Chondrocyte (in vitro differentiated cells): ENCODE measurements around the gene RHOB. TPM values are rescaled to one million over a fixed set of nuclear protein-coding genes. Genes with fewer than 3 reads are reported as not detected.

Experiments used
- DNase-seq: peaks from one replicate; pipeline ENCODE4 v3.0.0; 2021; ENCODE audit warnings: mixed read lengths, low spot score
- H3K27ac Mint-ChIP-seq: one replicate; pipeline ENCODE4 v1.8.0; 2021; ENCODE audit warnings: mild to moderate bottlenecking, moderate library complexity, mixed read lengths; ENCODE audit not compliant: unreplicated experiment
- H3K27me3 Mint-ChIP-seq: 2 replicates; pipeline ENCODE4 v1.8.0; 2021; ENCODE audit warnings: low read depth, mixed read lengths
- H3K36me3 Mint-ChIP-seq: 2 replicates; pipeline ENCODE4 v1.8.0; 2021; ENCODE audit warnings: low read depth, mixed read lengths
- H3K4me1 Mint-ChIP-seq: 2 replicates; pipeline ENCODE4 v1.8.0; 2021; ENCODE audit warnings: low read depth, mild to moderate bottlenecking, mixed read lengths
- H3K4me3 Mint-ChIP-seq: one replicate; pipeline ENCODE4 v1.8.0; 2021; ENCODE audit warnings: mild to moderate bottlenecking, moderate library complexity, mixed read lengths; ENCODE audit not compliant: unreplicated experiment
- H3K9me3 Mint-ChIP-seq: 2 replicates; pipeline ENCODE4 v1.8.0; 2021; ENCODE audit warnings: low read depth, mixed read lengths
- total RNA-seq: library from RNA; stranded (reverse); gene quantifications from 3 replicates; pipeline ENCODE4 v1.2.1, GENCODE V29; 2021
- TF ChIP-seq, protein P1 (sequence below): fragments of 200-600 bp; sonication (generic); IDR thresholded peaks from 2 replicates; pipeline ENCODE4 v1.5.0; 2021; ENCODE audit warnings: antibody characterized with exemption, mild to moderate bottlenecking, moderate library complexity

Gene RHOB
- total RNA-seq, 1 donor from 2014 or later, result 191 TPM

GRCh38 chr2:20451761-20452499 is 5.1 kb downstream of the RHOB start:
- peak overlapping the region; percentile 46 for H3K27ac Mint-ChIP-seq
- no peak for DNase-seq
- no peaks in the 10 kb centered on the region for H3K9me3 Mint-ChIP-seq
- H3K36me3 Mint-ChIP-seq, result peaks cover 19% of the 10 kb centered on the region
- no peak overlapping the region for H3K4me3 Mint-ChIP-seq
- H3K4me1 Mint-ChIP-seq, result peaks cover 40% of the 10 kb centered on the region
- H3K27me3 Mint-ChIP-seq, result no peaks in the 10 kb centered on the region
- TF ChIP-seq, protein P1, sequence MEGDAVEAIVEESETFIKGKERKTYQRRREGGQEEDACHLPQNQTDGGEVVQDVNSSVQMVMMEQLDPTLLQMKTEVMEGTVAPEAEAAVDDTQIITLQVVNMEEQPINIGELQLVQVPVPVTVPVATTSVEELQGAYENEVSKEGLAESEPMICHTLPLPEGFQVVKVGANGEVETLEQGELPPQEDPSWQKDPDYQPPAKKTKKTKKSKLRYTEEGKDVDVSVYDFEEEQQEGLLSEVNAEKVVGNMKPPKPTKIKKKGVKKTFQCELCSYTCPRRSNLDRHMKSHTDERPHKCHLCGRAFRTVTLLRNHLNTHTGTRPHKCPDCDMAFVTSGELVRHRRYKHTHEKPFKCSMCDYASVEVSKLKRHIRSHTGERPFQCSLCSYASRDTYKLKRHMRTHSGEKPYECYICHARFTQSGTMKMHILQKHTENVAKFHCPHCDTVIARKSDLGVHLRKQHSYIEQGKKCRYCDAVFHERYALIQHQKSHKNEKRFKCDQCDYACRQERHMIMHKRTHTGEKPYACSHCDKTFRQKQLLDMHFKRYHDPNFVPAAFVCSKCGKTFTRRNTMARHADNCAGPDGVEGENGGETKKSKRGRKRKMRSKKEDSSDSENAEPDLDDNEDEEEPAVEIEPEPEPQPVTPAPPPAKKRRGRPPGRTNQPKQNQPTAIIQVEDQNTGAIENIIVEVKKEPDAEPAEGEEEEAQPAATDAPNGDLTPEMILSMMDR, result no peak

DNA sequence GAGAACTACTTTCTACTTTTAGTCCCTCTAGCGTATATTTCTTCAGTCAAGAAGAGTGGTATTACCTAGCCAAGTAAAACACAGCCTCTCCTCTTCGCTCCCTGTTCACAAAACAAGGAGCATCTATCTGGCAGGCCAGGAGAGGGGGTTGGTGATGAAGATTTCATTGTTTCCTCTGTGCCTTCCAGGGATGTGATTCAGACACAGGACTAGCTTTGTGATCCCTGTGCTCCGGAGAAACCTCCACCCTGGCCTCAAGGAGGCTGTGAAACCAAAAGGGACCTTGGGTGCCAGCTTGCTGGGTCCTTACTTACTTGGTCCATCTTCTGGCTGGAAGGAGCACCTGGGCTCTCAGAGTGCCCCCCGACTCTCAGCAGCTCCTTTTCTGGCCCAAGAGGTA is 5.7 kb downstream of the RHOB start:
- no peaks in the 10 kb centered on the region for H3K27me3 Mint-ChIP-seq
- no peak for DNase-seq
- peaks cover 40% of the 10 kb centered on the region for H3K4me1 Mint-ChIP-seq
- peaks cover 18% of the 10 kb centered on the region for H3K36me3 Mint-ChIP-seq
- no peaks in the 10 kb centered on the region for H3K9me3 Mint-ChIP-seq
- no peak overlapping the region for H3K4me3 Mint-ChIP-seq
- TF ChIP-seq, protein P1, result peak; percentile 66
- H3K27ac Mint-ChIP-seq, result no peak overlapping the region

- Mint-ChIP-seq H3K27ac (no peak overlapping the region), H3K4me1 (peaks cover 40% of the 10 kb centered on the region)
- TF ChIP-seq, protein P1, result no peak
These were observed 6.2 kb downstream of the RHOB start for GRCh38 chr2:20453087-20453486.

DNA sequence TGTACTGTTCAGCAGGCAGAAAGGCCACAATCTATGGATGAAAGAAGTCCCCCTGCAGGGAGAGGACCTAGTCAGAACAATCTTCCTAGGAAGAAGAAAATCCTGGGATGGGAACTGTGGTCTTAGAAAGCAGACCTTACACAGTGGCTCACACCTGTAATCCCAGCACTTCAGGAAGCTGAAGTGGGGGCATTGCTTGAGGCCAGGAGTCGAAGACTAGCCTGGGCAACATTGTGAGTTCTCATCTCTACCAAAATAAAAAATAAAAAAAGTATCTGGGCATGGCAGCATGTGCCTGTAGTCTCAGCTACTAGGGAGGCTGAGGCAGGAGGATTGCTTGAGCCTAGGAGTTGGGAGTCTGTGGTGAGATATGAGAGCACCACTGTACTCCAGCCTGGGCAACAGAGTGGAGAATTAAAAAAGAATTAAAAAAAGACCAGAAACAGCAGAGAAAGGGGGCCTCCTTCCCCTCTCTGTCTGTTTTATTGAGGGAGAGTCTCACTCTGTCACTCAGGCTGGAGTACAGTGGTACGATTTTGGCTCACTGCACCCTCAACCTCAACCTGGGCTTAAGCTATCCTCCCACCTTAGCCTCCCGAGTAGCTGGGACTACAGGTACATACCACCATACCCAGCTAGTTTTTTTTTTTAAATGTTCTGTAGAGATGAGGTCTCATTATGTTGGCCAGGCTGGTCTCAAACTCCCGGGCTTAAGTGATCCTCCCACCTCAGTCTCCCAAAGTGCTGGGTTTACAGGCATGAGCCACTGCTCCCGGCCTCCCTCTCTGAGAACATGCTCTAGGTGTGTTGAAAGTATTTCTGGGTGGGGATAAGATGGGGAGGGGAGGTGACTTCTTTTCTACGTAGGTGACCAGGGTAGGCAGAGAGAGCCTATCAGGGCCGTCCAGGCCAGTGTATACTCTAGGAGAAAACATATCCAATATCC is 7.4 kb downstream of the RHOB start:
- TF ChIP-seq, protein P1, result no peak
- no peaks in the 10 kb centered on the region for H3K9me3 Mint-ChIP-seq
- no peaks in the 10 kb centered on the region for H3K27me3 Mint-ChIP-seq
- peaks cover 36% of the 10 kb centered on the region for H3K4me1 Mint-ChIP-seq
- H3K36me3 Mint-ChIP-seq, result peaks cover 6% of the 10 kb centered on the region
- no peak overlapping the region for H3K27ac Mint-ChIP-seq
- no peak overlapping the region for H3K4me3 Mint-ChIP-seq
- no peak for DNase-seq

More at GRCh38 chr2:20453087-20453486, 6.2 kb downstream of the RHOB start:
- Mint-ChIP-seq H3K4me3 (no peak overlapping the region), H3K9me3 (no peaks in the 10 kb centered on the region), H3K36me3 (peaks cover 14% of the 10 kb centered on the region), H3K27me3 (no peaks in the 10 kb centered on the region)
- DNase-seq, result no peak

GRCh38 chr2:20455076-20455587 is 8.3 kb downstream of the RHOB start:
- TF ChIP-seq, protein P1, result no peak
- H3K4me3 Mint-ChIP-seq, result no peak overlapping the region
- H3K4me1 Mint-ChIP-seq, result peaks cover 28% of the 10 kb centered on the region
- no peak overlapping the region for H3K27ac Mint-ChIP-seq
- peaks cover 4% of the 10 kb centered on the region for H3K36me3 Mint-ChIP-seq
- peaks cover 4% of the 10 kb centered on the region for H3K9me3 Mint-ChIP-seq
- peaks cover 2% of the 10 kb centered on the region for H3K27me3 Mint-ChIP-seq
- DNase-seq, result no peak
